Heart left ventricle (tissue), 16 donors: ENCODE results near the gene NINJ2. TPM values are rescaled to one million over a fixed set of nuclear protein-coding genes. Genes with fewer than 3 reads are reported as not detected.
"Not testable (repeated sequence)": the region's sequence is repeated elsewhere in the genome, so short reads cannot be mapped to it uniquely, and the experiment has no call there.

Experiments used
- ATAC-seq, 4 donors: fragments of 200-7000 bp; cut with Tn5 transposase; one replicate each; pipeline ENCODE4 v1.9.1; 2020 to 2022; ENCODE audit warnings: moderate library complexity in 4 of 4, mild to moderate bottlenecking in 3 of 4, moderate number of reproducible peaks in 1 of 4
- DNase-seq, 5 donors: peaks; one replicate each; pipeline ENCODE4 v3.0.0-alpha.2; 2020
- H3K27ac ChIP-seq, 12 donors: fragments of 200-600 bp; sonication (generic) in 4 of 12; one replicate each; pipeline versions ENCODE4 v1.5.0 to v1.8.0; 2016 to 2022; ENCODE audit warnings: mild to moderate bottlenecking in 2 of 12
- H3K27me3 ChIP-seq, 9 donors: fragments of 200-600 bp; sonication (generic) in 2 of 9; one replicate each; pipeline versions ENCODE4 v1.5.1 to v1.8.0; 2016 to 2022; ENCODE audit warnings: mild to moderate bottlenecking in 3 of 9
- H3K36me3 ChIP-seq, 9 donors: fragments of 200-600 bp; sonication (generic) in 2 of 9; one replicate each; pipeline versions ENCODE4 v1.5.0 to v1.8.0; 2018 to 2022; ENCODE audit warnings: mild to moderate bottlenecking in 2 of 9
- H3K4me1 ChIP-seq, 12 donors: fragments of 200-600 bp; sonication (generic) in 4 of 12; one replicate each; pipeline versions ENCODE4 v1.5.0 to v1.8.0; 2016 to 2022; ENCODE audit warnings: mild to moderate bottlenecking in 3 of 12
- H3K4me3 ChIP-seq, 12 donors: fragments of 200-600 bp; sonication (generic) in 4 of 12; one replicate each; pipeline versions ENCODE4 v1.5.0 to v1.8.0; 2017 to 2022; ENCODE audit warnings: mild to moderate bottlenecking in 9 of 12, moderate library complexity in 4 of 12
- H3K9me3 ChIP-seq, 12 donors: fragments of 200-600 bp; sonication (generic) in 4 of 12; one replicate each; pipeline versions ENCODE4 v1.5.0 to v1.8.0; 2016 to 2022; ENCODE audit warnings: mild to moderate bottlenecking in 1 of 12
- POLR2A ChIP-seq, 2 donors: fragments of 450-650 bp; IDR thresholded peaks; one replicate each; pipeline ENCODE4 v1.6.1; 2017; ENCODE audit warnings: antibody characterized with exemption in 2 of 2, mild to moderate bottlenecking in 2 of 2, moderate library complexity in 2 of 2
- WGBS, 4 donors: extraction: QIAGEN DNeasy Blood & Tissue Kit in 2 of 4; methylation state at CpG; one replicate each; pipeline versions ENCODE4 v1.1.5 to v1.1.7; 2013 to 2018; 5-methylcytosine and 5-hydroxymethylcytosine counted together
- intact Hi-C, 10 donors: fragments of 100-400 bp; cut with DNase I; formaldehyde crosslinking; loops; one replicate each; pipeline versions ENCODE4 v1.11.1 to v1.14.2; 2022
- polyA plus RNA-seq, 2 donors: library from polyadenylated mRNA; stranded (reverse); fragments of 200-250 nt; gene quantifications; one replicate each; pipeline ENCODE4 v1.2.3, GENCODE V29; 2013
- total RNA-seq, 9 donors: library from RNA; depleted of rRNA in 2 of 9; stranded (reverse); fragments of >200 nt in 2 of 9; fragmentation: NEBNext Ultra II Directional in 3 of 9; extraction: Animal tissue kit (Norgen Biotek cat#: 25700) in 3 of 9; gene quantifications; one replicate each; pipeline versions ENCODE4 v1.1.0 to v1.2.4, GENCODE V29; 2016 to 2023
- TF ChIP-seq, protein P1 (sequence below), 12 donors: fragments of 200-600 bp; sonication (generic) in 4 of 12; IDR thresholded peaks; one replicate each; pipeline versions ENCODE4 v1.5.0 to v1.8.0; 2018 to 2022; ENCODE audit warnings: antibody characterized with exemption in 12 of 12, mild to moderate bottlenecking in 5 of 12
- donor health status: ischemic (EF 13 %, LVEDD 7.1; RV severe dilation, severe dysfunction).
- donor health status: healthy with polysubstance abuse.
- donor health status: DM: no; HTN: yes; CAD: no.
- donor health status: DM: no; HTN: no; CAD: no.
- donor health status: ischemic (EF 25% LVEDD 6.9; RV normal size, moderate dysfunction).
- donor health status: ischemic (EF 25% LVEDD 5.7; RV mildly dilated, moderate dysfunction).
- donor health status: healthy.
- donor health status: DM: yes; HTN: yes; CAD: no.
- donor health status: ischemic (EF 35%, LVEDD 5.7; RV mildly dilated, moderate dysfunction).
- donor health status: nonischemic (EF 11% LVEDD 7.7; RV severe dilation, severe dysfunction).
- donor health status: DM: yes; HTN: yes; CAD: no.
- donor health status: PGD.
- donor health status: ischemic (EF 29% LVEDD 5.4; RV normal size, mild dysfunction).
- donor health status: nonischemic (EF 23%, LVEDD 6.1; RV moderate dilation, normal function).

NINJ2 gene
- total and polyA plus RNA-seq, 11 donors: 2.8 to 15.0 (median 5.2) TPM

DNA sequence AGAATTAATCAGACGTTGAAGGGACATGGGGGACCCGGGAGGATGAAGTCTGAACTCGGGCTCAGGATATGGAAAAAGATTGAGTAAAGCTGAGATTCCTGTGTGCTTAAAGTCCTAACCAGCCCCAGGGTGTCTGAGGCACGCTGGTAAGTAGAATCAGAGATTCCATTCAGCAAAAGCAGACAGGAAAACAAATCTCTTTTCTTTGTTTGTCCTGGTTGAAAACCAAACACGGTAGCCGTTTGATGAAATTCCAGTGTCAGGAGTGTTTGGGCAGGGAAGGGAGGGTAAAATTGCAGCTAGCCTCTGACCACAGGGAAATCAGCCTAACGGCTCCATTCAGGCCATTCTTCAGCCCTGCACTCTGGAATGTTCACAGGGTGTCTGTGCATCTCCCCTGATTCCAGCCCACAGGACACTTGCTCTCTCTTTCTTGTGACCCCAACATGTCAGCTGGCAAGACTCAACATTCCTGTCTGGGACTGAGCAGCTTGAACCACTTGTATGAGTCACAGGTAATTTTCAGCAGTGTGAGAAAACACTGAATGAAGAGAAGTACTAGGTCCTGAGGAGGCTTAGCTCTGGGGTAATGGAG lies 31.0 kb downstream of the NINJ2 start:
- DNase-seq (peak in 1 of 5 donors; percentile 58), ATAC-seq (peak; percentile 24 to 71 (median 48))
- H3K27ac ChIP-seq: peak overlapping the region; percentile 76 to 93 (median 87)
- intact Hi-C loops: no loop called here
- H3K36me3 ChIP-seq: no peaks in the 10 kb centered on the region
- TF ChIP-seq, protein P1, sequence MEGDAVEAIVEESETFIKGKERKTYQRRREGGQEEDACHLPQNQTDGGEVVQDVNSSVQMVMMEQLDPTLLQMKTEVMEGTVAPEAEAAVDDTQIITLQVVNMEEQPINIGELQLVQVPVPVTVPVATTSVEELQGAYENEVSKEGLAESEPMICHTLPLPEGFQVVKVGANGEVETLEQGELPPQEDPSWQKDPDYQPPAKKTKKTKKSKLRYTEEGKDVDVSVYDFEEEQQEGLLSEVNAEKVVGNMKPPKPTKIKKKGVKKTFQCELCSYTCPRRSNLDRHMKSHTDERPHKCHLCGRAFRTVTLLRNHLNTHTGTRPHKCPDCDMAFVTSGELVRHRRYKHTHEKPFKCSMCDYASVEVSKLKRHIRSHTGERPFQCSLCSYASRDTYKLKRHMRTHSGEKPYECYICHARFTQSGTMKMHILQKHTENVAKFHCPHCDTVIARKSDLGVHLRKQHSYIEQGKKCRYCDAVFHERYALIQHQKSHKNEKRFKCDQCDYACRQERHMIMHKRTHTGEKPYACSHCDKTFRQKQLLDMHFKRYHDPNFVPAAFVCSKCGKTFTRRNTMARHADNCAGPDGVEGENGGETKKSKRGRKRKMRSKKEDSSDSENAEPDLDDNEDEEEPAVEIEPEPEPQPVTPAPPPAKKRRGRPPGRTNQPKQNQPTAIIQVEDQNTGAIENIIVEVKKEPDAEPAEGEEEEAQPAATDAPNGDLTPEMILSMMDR (IDR thresholded peaks at IDR 0.05): no peak
- TF ChIP-seq POLR2A (IDR thresholded peaks at IDR 0.05): no peak
- peak overlapping the region in 1 of 12 donors; percentile 67 for H3K4me3 ChIP-seq
- H3K4me1 ChIP-seq: peaks cover 0 to 84% (median 41%) of the 10 kb centered on the region in 12 donors
- H3K9me3 ChIP-seq: no peaks in the 10 kb centered on the region
- H3K27me3 ChIP-seq: no peaks in the 10 kb centered on the region
- WGBS, 4 donors: 16 to 29% (median 21%) methylated on average over 7 of the region's 7 CpGs

- TF ChIP-seq, protein P1 (IDR thresholded peaks at IDR 0.05): no peak
- peak in 1 of 2 donors; percentile 46 for TF ChIP-seq POLR2A (IDR thresholded peaks at IDR 0.05)
- peaks cover 0 to 77% (median 44%) of the 10 kb centered on the region in 12 donors for H3K4me1 ChIP-seq
- intact Hi-C loops: loop anchor here in 1 of 10 donors (1.0 to 2.0 kb wide), 2 partner anchors 14 to 24 kb away; no protein-coding TSS in a partner anchor
- H3K36me3 ChIP-seq: no peaks in the 10 kb centered on the region
- no peaks in the 10 kb centered on the region for H3K9me3 ChIP-seq
- ATAC-seq (peak; percentile 52 to 87 (median 70)), DNase-seq (peak; percentile 62 to 91 (median 83))
- no peaks in the 10 kb centered on the region for H3K27me3 ChIP-seq
- H3K27ac ChIP-seq: peak overlapping the region; percentile 76 to 93 (median 87)
- H3K4me3 ChIP-seq: peak overlapping the region in 9 of 12 donors; percentile 25 to 67 (median 40)
- WGBS, 4 donors: 56 to 62% (median 58%) methylated on average over 45 of the region's 45 CpGs
These were observed 32.3 kb downstream of the NINJ2 start for GRCh38 chr12:630656-631632.

DNA sequence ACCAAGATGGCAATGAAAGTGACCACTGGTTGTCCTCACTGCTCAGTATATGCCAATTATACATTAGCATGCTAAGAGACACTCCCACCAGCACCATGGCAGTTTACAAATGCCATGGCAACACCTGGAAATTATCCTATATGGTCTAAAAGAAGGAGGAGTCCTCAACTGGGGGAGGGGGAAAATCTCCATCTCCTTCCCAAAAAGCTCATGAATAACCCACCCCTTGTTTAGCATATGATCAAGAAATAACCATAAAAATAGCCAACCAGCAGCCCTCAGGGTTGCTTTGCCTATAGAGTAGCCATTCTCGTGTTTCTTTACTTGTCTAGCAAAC lies 34.5 kb downstream of the NINJ2 start:
- H3K4me1 ChIP-seq: peaks cover 0 to 72% (median 46%) of the 10 kb centered on the region in 12 donors
- not testable (repeated sequence) for H3K36me3 ChIP-seq, H3K27me3 ChIP-seq, DNase-seq, ATAC-seq, H3K9me3 ChIP-seq, H3K4me3 ChIP-seq
- WGBS, 4 donors: 93 to 100% (median 96%) methylated on average over 1 of the region's 1 CpG
- intact Hi-C loops: loop anchor here in 2 of 10 donors (5.0 kb wide), 1 partner anchor 51 kb away; no protein-coding TSS in a partner anchor
- peak overlapping the region; percentile 27 to 91 (median 82) for H3K27ac ChIP-seq

- Histone ChIP-seq H3K27me3 (no peaks in the 10 kb centered on the region), H3K36me3 (no peaks in the 10 kb centered on the region), H3K4me3 (no peak overlapping the region), H3K4me1 (peaks cover under 1 to 73% (median 49%) of the 10 kb centered on the region in 12 donors), H3K9me3 (no peaks in the 10 kb centered on the region), H3K27ac (peak overlapping the region; percentile 51 to 91 (median 84))
- peak; percentile 5 to 62 (median 18) for ATAC-seq
- DNase-seq: no peak
- intact Hi-C loops: loop anchor here in 2 of 10 donors (5.0 kb wide), 1 partner anchor 51 kb away; no protein-coding TSS in a partner anchor
- 65 to 74% (median 71%) methylated on average over 12 to 13 of the region's 13 CpGs for WGBS, 4 donors
- TF ChIP-seq POLR2A (IDR thresholded peaks at IDR 0.05): no peak
These were observed 35.1 kb downstream of the NINJ2 start for GRCh38 chr12:627863-628741.
